ENCODE results near the gene NRROS.

Gene NRROS

DNA sequence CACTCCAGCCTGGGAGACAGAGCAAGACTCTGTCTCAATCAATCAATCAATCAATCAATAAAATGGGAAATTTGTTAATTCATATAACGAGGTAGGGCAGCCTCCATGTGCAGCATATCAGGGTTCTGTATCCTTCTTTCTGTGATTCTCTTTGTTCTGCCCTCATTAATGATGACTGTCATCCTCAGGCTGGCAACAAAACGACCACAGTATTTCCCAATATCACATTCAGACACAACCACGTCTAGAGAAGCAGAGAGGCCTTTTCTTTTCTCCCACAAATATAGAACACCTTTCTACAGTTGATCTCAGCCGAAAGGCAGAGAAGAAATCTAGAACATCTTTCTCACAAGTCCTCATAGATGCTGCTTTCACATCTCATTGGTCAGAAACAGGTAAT is 61.3 kb downstream of the NRROS start:
- TF ChIP-seq, protein P1, sequence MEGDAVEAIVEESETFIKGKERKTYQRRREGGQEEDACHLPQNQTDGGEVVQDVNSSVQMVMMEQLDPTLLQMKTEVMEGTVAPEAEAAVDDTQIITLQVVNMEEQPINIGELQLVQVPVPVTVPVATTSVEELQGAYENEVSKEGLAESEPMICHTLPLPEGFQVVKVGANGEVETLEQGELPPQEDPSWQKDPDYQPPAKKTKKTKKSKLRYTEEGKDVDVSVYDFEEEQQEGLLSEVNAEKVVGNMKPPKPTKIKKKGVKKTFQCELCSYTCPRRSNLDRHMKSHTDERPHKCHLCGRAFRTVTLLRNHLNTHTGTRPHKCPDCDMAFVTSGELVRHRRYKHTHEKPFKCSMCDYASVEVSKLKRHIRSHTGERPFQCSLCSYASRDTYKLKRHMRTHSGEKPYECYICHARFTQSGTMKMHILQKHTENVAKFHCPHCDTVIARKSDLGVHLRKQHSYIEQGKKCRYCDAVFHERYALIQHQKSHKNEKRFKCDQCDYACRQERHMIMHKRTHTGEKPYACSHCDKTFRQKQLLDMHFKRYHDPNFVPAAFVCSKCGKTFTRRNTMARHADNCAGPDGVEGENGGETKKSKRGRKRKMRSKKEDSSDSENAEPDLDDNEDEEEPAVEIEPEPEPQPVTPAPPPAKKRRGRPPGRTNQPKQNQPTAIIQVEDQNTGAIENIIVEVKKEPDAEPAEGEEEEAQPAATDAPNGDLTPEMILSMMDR (conservative IDR thresholded peaks at IDR 0.05), result no peak
- TF ChIP-seq ZFX (IDR thresholded peaks at IDR 0.05), result no peak
- H3K27ac ChIP-seq, result no peak overlapping the region

DNA sequence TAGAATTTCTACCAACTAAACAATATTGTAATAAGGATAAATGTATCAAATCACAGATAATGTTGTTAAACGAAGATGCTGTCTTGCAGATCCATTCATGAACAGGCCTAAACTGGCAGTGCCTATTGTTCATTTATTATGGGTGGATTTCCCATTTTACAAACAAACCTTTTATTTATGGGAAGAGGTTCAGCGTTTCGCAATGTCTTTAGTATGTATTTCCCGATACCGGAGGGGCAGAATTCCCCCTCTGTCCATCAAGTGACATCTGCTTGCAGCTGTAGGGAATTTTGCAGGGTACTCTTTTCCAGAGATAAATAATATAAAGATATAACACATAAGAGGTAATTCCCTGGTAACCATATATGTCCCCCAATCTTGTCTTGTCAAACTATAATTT is 66.8 kb downstream of the NRROS start:
- no peak overlapping the region for H3K27ac ChIP-seq
- TF ChIP-seq, protein P1 (conservative IDR thresholded peaks at IDR 0.05), result no peak
- no peak for TF ChIP-seq ZFX (IDR thresholded peaks at IDR 0.05)

DNA sequence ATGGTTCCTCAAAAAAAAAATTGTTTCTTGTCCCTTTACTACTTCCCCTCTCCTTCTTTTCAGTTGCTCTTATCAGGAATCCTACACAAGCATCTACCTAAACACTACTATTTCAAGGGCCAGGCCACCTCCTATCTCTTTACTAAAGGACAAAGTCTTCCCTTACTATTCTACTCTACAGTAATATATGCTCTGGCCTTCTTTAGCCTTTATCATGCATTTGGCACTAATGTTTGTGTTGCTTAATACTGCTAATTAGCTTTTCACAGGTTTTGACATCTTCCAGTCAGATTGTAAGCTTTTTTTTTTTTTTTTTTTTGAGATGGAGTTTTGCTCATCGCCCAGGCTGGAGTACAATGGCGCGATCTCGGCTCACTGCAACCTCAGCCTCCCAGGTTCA is 67.2 kb downstream of the NRROS start:
- TF ChIP-seq, protein P1 (conservative IDR thresholded peaks at IDR 0.05), result no peak
- no peak for TF ChIP-seq ZFX (IDR thresholded peaks at IDR 0.05)

DNA sequence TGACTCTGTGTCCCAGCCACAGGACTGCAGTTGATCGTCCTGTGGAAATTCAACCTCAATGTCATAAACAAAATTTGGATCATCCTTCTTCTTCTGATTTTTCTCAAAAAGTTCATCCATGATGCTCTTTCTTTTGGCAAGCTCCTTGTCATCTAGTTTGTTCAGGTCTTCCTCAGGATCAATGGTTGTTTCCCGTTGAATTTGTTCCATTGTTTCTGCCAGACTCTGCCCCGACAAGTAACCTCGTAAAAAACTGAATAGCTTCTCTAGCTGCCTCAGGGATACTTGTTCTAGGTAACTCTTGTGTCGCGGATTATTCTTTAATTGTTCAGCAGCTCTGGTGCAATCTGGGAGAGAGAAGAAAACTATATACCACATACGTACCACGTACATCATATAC is 68.1 kb downstream of the NRROS start:
- no peak overlapping the region for H3K27ac ChIP-seq
- TF ChIP-seq, protein P1 (conservative IDR thresholded peaks at IDR 0.05), result no peak
- TF ChIP-seq ZFX (IDR thresholded peaks at IDR 0.05), result no peak

More for the DNA sequence above, 67.2 kb downstream of the NRROS start:
- H3K27ac ChIP-seq, result no peak overlapping the region

DNA sequence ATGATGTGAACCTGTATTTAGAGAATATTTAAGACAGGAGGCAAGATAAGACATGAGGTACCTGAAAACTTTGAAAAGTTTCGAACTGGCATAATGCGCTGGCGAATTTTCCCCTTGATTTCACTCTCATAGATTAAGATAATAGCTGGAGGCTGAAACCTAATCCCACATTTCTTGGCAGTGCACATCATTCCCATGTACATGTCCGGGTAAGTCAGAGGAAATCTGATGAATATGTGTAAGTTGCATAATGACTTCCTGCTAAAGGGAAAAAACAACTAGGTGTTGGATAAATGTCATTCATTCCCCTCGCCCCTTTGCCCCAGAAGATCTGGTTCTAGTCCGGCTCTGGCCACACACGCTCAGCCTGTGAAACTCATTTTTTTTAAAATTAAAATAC is 69.0 kb downstream of the NRROS start:
- H3K27ac ChIP-seq, result no peak overlapping the region
- TF ChIP-seq, protein P1 (conservative IDR thresholded peaks at IDR 0.05), result no peak
- TF ChIP-seq ZFX (IDR thresholded peaks at IDR 0.05), result no peak

Data from C4-2B (cell line).